ENCODE measurements around the gene RAD18. TPM values are rescaled to one million over a fixed set of nuclear protein-coding genes. Genes with fewer than 3 reads are reported as not detected.
A peak's percentile ranks its signal among the peaks of the same experiment; 100 is the strongest.

Gene RAD18, protein sequence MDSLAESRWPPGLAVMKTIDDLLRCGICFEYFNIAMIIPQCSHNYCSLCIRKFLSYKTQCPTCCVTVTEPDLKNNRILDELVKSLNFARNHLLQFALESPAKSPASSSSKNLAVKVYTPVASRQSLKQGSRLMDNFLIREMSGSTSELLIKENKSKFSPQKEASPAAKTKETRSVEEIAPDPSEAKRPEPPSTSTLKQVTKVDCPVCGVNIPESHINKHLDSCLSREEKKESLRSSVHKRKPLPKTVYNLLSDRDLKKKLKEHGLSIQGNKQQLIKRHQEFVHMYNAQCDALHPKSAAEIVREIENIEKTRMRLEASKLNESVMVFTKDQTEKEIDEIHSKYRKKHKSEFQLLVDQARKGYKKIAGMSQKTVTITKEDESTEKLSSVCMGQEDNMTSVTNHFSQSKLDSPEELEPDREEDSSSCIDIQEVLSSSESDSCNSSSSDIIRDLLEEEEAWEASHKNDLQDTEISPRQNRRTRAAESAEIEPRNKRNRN
- total RNA-seq = 52.8 and 55.1 TPM in 2 replicates

DNA sequence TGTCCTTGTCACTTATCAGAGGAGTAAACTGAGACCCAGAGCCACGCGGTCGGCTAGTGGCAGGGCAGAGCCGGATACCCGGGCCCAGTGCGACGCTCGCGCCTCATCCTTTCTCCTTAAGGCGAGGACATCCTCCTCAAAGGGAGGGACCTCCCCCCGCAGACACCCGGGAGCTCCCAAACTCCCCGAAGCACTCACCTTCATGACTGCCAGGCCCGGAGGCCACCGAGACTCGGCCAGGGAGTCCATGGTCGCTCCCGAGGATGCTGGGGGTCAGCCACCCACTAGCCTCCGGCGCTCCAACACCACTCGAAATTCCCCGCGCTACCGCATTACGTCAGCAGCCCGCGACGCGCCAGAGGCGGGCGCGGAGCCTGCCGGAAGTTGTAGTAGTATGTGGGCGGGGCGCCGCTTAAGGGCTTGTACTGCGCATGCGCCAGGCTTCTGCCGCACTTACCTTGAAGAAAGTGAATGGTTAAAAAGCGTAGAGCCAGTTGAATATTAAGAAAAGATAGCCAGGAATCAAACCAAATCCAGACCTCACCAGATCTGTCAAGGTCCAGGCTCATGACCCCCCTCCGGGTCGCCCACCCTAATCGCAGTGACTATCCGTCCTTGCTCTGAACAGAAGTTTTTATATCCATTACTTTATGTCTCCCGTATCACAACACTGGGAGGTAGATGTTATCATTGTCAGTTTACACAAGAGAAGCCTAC lies at the start of gene RAD18:
RAD18 (minus strand) TSS at position 336 of the 717 bp plus-strand sequence; CDS start at position 249, 87 bp downstream.
- Mint-ChIP-seq H3K9me3 (no peaks in the 10 kb centered on the region), H3K27ac (peak within 1 kb of the TSS; percentile 94), H3K27me3 (peaks cover 2% of the 10 kb centered on the region), H3K4me1 (peaks cover 29% of the 10 kb centered on the region), H3K4me3 (peak within 1 kb of the TSS; percentile 94), H3K36me3 (ENCODE audit: low read depth) (peaks cover 24% of the 10 kb centered on the region)
- intact Hi-C loops (cut with micrococcal nuclease) = loop anchor here (1.0 to 5.0 kb wide), 3 partner anchors 286 to 434 kb away; partner anchors contain the start of genes SETD5, SRGAP3 and THUMPD3
- DNase-seq = peak; percentile 98

DNA sequence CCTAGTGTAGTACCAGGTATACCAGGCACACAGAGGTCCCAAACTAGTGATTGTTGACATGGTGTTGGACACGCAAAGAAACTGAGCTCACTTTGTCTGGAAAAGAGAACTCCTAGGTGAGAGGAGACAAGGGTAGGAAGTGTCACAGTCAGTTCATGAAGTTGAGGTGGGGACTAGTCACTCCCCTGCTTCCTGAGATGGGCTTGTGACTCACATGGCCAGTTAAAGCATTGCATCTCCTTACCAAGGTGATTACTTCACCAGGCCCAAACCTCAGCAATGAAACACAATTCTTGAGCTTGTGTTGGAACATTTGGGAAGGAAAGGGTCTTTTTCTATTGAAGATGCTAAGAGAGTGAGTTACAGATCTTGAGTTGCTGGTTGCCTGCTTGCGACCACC lies 49.2 kb upstream of the RAD18 start:
- no peak for DNase-seq
- Mint-ChIP-seq H3K27ac (no peak overlapping the region), H3K27me3 (peaks cover 2% of the 10 kb centered on the region), H3K36me3 (ENCODE audit: low read depth) (no peaks in the 10 kb centered on the region), H3K9me3 (no peaks in the 10 kb centered on the region), H3K4me3 (no peak overlapping the region), H3K4me1 (peaks cover 7% of the 10 kb centered on the region)
- intact Hi-C loops (cut with micrococcal nuclease) = no loop called here

DNA sequence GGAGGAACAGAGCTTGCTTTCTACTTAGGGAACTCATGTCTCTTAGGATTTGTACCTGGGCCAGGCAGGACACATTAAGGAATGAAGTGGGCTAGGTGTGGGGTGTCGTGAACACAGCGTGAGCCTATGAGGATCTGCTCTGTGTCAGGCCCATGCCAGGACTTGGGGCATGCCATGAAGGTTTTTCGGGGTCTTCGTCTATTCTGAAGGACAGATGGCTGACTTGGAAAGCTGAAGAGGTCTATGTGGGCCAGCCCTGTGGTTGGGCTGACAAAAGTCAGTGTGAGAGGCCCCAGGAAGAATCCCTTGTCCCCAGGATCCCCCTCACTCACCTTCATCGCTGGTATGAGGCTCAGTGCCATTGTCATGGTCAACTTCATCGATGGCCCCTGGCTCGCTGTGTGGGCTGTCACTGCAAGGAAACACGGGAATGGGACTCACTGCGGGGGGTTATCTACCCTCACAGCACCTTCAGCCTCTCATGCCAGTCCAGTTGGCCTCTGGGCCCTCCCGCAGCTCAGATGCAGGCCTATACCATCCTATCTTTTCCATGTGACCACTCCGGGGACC lies 46.8 kb upstream of the RAD18 start:
- H3K4me3 Mint-ChIP-seq = no peak overlapping the region
- H3K27me3 Mint-ChIP-seq = no peaks in the 10 kb centered on the region
- DNase-seq = no peak
- H3K27ac Mint-ChIP-seq = no peak overlapping the region
- intact Hi-C loops (cut with micrococcal nuclease) = no loop called here
- H3K36me3 Mint-ChIP-seq (ENCODE audit: low read depth) = no peaks in the 10 kb centered on the region
- no peaks in the 10 kb centered on the region for H3K9me3 Mint-ChIP-seq
- H3K4me1 Mint-ChIP-seq = peaks cover 7% of the 10 kb centered on the region

DNA sequence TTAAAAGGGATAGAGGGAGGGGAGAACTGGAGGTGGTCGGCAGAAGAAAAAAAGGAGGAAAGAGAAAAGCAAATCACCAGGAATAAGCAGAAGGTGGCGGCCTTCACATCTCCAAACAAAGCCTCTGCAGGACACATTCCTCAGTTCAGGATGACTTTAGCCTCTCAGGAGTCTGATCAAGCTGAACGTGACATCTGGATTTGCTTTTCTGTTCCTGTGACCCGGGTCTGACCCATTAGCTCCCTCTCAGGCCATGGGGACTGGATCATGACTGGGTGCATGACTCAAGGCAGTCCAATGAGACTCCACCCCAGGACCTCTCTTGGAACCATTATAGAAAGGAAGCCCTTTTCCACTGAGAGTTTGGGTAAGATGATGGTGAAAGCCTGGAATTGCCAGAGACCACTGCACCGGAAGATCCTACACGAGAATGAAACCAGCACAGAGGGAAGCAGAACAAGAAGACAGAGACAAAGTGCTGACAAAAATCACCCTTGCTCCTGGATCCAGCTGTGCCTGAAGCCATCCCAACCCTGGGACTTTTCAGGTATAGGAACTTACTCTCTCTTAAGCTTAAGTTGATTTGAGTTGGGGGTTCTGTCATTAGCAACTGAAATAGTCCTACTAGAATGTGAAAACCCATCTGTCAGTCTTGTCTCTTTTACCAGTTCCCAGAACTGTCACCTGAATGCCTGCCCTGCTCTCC lies 45.4 kb upstream of the RAD18 start:
- DNase-seq = no peak
- Mint-ChIP-seq H3K27me3 (peaks cover 2% of the 10 kb centered on the region), H3K4me3 (no peak overlapping the region), H3K9me3 (no peaks in the 10 kb centered on the region), H3K4me1 (peaks cover 7% of the 10 kb centered on the region), H3K27ac (no peak overlapping the region), H3K36me3 (ENCODE audit: low read depth) (no peaks in the 10 kb centered on the region)
- intact Hi-C loops (cut with micrococcal nuclease) = no loop called here

DNA sequence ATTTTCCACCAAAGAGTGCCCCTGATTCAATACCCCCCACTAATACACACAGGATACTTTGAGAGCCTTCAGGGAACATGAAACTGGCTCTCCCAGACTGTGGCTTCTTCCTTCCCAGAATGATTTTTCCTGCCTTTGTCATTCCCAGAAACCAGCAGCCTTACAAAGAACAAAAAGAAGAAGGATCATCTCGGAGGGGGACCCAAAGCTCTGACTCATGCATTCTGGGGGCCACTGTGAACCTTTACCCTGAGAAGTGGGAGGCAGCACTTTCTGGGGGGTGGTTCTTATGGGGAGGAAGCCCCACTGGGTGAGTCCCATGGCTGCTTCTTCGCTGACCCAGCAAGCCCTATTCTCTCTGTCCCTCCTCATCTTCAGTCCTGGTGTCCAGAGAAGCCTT lies 44.7 kb upstream of the RAD18 start:
- H3K36me3 Mint-ChIP-seq (ENCODE audit: low read depth) = no peaks in the 10 kb centered on the region
- H3K4me1 Mint-ChIP-seq = peaks cover 7% of the 10 kb centered on the region
- DNase-seq = no peak
- H3K27me3 Mint-ChIP-seq = peaks cover 2% of the 10 kb centered on the region
- intact Hi-C loops (cut with micrococcal nuclease) = no loop called here
- H3K27ac Mint-ChIP-seq = no peak overlapping the region
- H3K4me3 Mint-ChIP-seq = no peak overlapping the region
- no peaks in the 10 kb centered on the region for H3K9me3 Mint-ChIP-seq

DNA sequence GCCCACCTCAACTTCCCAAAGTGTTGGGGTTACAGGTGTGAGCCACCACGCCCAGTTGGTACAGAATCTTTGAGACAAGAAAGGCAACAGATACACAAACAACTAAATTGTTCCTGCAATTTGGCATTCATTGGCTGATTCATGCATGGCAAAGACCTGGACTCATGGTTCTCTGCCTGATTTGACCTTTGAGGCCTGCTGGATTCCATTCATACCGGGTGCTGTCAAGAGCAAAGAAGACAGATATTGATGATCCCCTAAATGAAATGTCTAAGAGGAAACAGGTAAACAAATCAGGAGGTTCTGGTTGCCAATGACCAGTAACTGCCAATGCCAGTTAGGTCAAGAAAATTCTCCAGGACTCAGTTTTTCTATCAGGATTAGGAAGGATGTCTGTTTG lies 43.9 kb upstream of the RAD18 start:
- no peaks in the 10 kb centered on the region for H3K36me3 Mint-ChIP-seq (ENCODE audit: low read depth)
- no peak for DNase-seq
- peaks cover 1% of the 10 kb centered on the region for H3K4me1 Mint-ChIP-seq
- intact Hi-C loops (cut with micrococcal nuclease) = no loop called here
- H3K27ac Mint-ChIP-seq = no peak overlapping the region
- H3K27me3 Mint-ChIP-seq = peaks cover 7% of the 10 kb centered on the region
- H3K9me3 Mint-ChIP-seq = no peaks in the 10 kb centered on the region
- H3K4me3 Mint-ChIP-seq = no peak overlapping the region

DNA sequence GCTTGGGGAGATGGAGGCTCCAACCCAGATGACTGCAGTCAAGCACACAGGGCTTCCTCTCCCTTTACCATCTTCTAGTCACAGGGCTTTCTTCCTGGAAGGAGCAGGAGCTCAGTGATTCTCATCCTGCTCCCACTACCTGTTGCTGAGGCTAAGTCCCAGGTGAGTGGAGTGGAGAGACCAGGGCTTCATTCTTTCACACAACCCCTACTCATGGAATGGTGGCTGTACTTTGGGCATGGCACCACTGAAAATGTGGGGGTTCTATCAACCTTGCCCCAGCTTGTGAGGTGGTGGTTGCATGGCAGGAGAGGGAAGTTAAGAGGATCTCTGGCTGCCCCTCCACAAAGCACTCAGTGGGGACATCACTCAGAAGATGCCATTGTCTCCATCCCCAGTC lies 36.8 kb upstream of the RAD18 start:
- H3K9me3 Mint-ChIP-seq = no peaks in the 10 kb centered on the region

DNA sequence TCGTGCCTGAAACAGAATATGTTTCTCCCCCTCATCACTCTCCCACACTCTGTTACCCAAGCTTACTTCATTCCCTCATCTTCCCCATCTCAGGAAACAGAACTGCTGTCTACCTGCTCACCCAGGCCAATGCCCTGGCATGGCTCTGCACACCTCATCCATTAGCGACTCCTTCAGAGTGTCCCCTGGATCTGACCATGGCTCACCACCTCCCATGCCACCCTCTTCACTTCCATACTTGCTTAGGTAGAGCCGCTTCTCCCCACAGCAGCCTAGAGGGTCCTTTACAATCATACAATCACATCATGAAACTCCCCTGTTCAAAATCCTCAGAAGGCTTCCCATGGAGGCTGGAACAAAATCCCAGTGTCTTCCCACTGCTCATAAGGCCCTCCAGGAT lies 33.9 kb upstream of the RAD18 start:
- H3K36me3 Mint-ChIP-seq (ENCODE audit: low read depth) = no peaks in the 10 kb centered on the region
- no peaks in the 10 kb centered on the region for H3K9me3 Mint-ChIP-seq
- intact Hi-C loops (cut with micrococcal nuclease) = no loop called here
- no peak overlapping the region for H3K4me3 Mint-ChIP-seq
- H3K27me3 Mint-ChIP-seq = no peaks in the 10 kb centered on the region
- no peak overlapping the region for H3K27ac Mint-ChIP-seq
- H3K4me1 Mint-ChIP-seq = no peaks in the 10 kb centered on the region
- no peak for DNase-seq

More for the DNA sequence above, 36.8 kb upstream of the RAD18 start:
- no peaks in the 10 kb centered on the region for H3K36me3 Mint-ChIP-seq (ENCODE audit: low read depth)
- H3K27me3 Mint-ChIP-seq = peaks cover 7% of the 10 kb centered on the region
- H3K27ac Mint-ChIP-seq = no peak overlapping the region
- intact Hi-C loops (cut with micrococcal nuclease) = no loop called here
- no peaks in the 10 kb centered on the region for H3K4me1 Mint-ChIP-seq
- H3K4me3 Mint-ChIP-seq = no peak overlapping the region
- DNase-seq = no peak

DNA sequence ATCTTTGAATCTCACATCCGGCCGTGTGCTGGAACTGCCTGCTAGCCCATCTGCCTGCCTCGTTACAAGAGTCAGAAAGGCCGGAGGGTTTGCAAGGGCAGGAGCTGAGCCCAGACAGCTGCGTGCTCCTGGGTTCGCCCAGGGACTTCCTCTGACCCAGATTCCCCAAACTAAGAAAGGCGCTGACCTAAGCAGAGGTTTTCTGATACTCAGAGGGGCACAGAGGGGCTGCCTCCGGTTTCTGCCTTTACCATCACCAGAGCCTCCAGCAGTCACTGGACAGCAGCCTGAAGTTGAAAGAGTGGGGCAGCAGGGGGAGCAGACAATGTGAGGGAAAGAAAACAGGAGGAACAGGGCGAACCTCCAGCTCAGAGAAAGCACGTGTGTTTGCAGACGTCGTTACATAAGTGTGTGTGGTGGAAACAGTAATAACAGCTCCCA lies 33.4 kb upstream of the RAD18 start:
- Mint-ChIP-seq H3K4me3 (no peak overlapping the region), H3K27ac (no peak overlapping the region), H3K27me3 (no peaks in the 10 kb centered on the region), H3K36me3 (ENCODE audit: low read depth) (no peaks in the 10 kb centered on the region), H3K4me1 (no peaks in the 10 kb centered on the region), H3K9me3 (no peaks in the 10 kb centered on the region)
- no peak for DNase-seq
- intact Hi-C loops (cut with micrococcal nuclease) = no loop called here

DNA sequence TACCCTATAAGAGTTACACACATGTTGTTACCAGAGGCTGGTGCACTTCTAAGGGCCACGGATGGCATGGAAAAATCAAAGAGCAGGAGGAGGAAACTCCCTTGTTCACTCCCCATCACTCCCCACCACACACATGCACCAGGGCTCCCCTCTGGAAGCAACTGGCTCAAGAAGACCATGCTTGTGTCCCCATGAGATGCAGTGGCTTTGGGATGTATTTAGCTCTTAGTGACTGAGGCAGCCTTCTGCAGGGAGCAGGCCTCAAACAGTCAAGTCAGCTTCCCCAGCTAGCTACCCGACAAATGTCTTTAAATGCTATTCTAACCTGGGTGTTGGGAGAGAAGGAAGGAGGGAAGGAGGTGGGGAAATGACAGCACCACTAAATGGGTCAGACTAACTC lies 32.9 kb upstream of the RAD18 start:
- DNase-seq = no peak
- H3K36me3 Mint-ChIP-seq (ENCODE audit: low read depth) = no peaks in the 10 kb centered on the region
- intact Hi-C loops (cut with micrococcal nuclease) = no loop called here
- H3K4me1 Mint-ChIP-seq = no peaks in the 10 kb centered on the region
- no peak overlapping the region for H3K27ac Mint-ChIP-seq
- H3K4me3 Mint-ChIP-seq = no peak overlapping the region
- H3K27me3 Mint-ChIP-seq = no peaks in the 10 kb centered on the region
- no peaks in the 10 kb centered on the region for H3K9me3 Mint-ChIP-seq

DNA sequence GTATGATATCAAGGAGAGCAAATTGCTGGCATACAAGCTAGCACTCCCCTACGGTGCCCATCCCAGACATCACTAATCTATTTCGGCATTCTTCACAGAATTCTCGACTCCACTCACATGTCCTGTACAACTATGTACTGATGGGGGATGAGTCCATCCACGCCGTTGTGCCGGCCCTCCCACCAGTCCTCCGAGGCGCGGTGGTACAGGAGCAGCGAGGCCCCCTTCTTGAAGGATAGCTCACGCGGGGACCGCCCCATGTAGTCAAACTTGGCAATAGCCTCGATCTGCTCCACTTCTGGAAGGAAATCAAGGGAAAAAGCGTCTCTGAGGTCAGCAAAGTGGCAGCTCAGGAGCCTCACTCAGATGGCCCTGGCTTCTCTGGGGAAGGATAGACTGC lies 31.0 kb upstream of the RAD18 start:
- no peaks in the 10 kb centered on the region for H3K27me3 Mint-ChIP-seq
- H3K9me3 Mint-ChIP-seq = no peaks in the 10 kb centered on the region
- no peaks in the 10 kb centered on the region for H3K36me3 Mint-ChIP-seq (ENCODE audit: low read depth)
- no peak overlapping the region for H3K27ac Mint-ChIP-seq
- intact Hi-C loops (cut with micrococcal nuclease) = no loop called here
- DNase-seq = no peak
- no peak overlapping the region for H3K4me3 Mint-ChIP-seq
- H3K4me1 Mint-ChIP-seq = no peaks in the 10 kb centered on the region

DNA sequence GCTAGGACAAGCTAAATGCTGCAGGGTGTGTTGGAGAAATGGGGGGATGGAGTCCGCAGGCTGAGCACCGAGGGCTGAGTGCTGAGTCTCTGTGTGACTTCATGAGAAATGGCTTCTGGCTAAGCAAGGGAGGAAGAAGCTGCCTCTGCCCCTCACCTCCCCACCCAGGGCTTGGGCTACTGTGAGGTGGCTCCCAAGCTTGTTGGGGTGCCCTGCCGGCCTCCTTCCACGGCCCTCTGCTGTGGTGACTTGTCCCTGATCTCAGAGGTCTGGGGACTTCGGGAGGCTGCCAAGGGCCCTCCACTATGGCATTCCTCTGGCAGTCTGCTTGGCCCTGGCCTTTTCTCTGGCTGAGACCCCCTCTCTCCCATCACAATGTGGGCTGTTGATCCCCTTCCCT lies 30.1 kb upstream of the RAD18 start:
- Mint-ChIP-seq H3K36me3 (ENCODE audit: low read depth) (no peaks in the 10 kb centered on the region), H3K4me1 (no peaks in the 10 kb centered on the region), H3K27ac (no peak overlapping the region), H3K27me3 (no peaks in the 10 kb centered on the region), H3K4me3 (no peak overlapping the region), H3K9me3 (no peaks in the 10 kb centered on the region)
- intact Hi-C loops (cut with micrococcal nuclease) = no loop called here
- DNase-seq = no peak

DNA sequence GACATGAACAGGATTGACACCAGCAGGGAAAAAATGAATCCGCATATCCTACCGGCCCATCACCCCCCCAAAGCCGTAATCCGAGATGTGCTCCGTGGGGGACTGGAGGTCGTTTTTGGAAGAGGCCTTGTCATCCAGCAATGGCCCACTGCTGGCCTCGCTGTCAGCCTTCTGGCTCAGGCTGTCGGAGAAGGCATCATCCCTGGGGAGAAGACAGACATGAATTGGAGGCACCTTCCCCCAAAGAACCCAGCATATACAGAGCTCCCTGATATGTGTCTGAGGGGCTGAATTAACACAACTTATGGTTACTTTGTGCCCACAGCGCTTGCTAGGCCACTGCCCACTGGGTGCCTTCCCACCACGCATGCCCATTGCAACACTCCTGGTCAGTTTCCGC lies 29.6 kb upstream of the RAD18 start:
- intact Hi-C loops (cut with micrococcal nuclease) = no loop called here
- Mint-ChIP-seq H3K27ac (no peak overlapping the region), H3K4me1 (peaks cover 2% of the 10 kb centered on the region), H3K4me3 (no peak overlapping the region), H3K36me3 (ENCODE audit: low read depth) (no peaks in the 10 kb centered on the region), H3K9me3 (no peaks in the 10 kb centered on the region), H3K27me3 (no peaks in the 10 kb centered on the region)
- DNase-seq = no peak

Data from activated CD4-positive, alpha-beta T cell treated with anti-CD3 and anti-CD28 coated beads, Interleukin-2, amount 10 ng/mL, durations not matched to agents 24 days and 14 days (primary cell).